ENCODE data around the gene ABCA3.
A peak's percentile ranks its signal among the peaks of the same experiment; 100 is the strongest.

Gene ABCA3

GRCh38 chr16:2273931-2274330, 66.6 kb downstream of the ABCA3 start:
- no peak for TF ChIP-seq ZBTB7A (IDR thresholded peaks at IDR 0.05; ENCODE audit: low read depth)
- TF ChIP-seq YY1 (IDR thresholded peaks at IDR 0.05; ENCODE audit: low read depth), result no peak
- TF ChIP-seq, protein P1, sequence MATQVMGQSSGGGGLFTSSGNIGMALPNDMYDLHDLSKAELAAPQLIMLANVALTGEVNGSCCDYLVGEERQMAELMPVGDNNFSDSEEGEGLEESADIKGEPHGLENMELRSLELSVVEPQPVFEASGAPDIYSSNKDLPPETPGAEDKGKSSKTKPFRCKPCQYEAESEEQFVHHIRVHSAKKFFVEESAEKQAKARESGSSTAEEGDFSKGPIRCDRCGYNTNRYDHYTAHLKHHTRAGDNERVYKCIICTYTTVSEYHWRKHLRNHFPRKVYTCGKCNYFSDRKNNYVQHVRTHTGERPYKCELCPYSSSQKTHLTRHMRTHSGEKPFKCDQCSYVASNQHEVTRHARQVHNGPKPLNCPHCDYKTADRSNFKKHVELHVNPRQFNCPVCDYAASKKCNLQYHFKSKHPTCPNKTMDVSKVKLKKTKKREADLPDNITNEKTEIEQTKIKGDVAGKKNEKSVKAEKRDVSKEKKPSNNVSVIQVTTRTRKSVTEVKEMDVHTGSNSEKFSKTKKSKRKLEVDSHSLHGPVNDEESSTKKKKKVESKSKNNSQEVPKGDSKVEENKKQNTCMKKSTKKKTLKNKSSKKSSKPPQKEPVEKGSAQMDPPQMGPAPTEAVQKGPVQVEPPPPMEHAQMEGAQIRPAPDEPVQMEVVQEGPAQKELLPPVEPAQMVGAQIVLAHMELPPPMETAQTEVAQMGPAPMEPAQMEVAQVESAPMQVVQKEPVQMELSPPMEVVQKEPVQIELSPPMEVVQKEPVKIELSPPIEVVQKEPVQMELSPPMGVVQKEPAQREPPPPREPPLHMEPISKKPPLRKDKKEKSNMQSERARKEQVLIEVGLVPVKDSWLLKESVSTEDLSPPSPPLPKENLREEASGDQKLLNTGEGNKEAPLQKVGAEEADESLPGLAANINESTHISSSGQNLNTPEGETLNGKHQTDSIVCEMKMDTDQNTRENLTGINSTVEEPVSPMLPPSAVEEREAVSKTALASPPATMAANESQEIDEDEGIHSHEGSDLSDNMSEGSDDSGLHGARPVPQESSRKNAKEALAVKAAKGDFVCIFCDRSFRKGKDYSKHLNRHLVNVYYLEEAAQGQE (IDR thresholded peaks at IDR 0.05; ENCODE audit: low read depth), result no peak
- no peak for TF ChIP-seq TCF12 (IDR thresholded peaks at IDR 0.05; ENCODE audit: low read depth)
- TF ChIP-seq NFIC (IDR thresholded peaks at IDR 0.05), result no peak
- TF ChIP-seq, protein P2, sequence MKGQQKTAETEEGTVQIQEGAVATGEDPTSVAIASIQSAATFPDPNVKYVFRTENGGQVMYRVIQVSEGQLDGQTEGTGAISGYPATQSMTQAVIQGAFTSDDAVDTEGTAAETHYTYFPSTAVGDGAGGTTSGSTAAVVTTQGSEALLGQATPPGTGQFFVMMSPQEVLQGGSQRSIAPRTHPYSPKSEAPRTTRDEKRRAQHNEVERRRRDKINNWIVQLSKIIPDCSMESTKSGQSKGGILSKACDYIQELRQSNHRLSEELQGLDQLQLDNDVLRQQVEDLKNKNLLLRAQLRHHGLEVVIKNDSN (IDR thresholded peaks at IDR 0.05), result no peak
- no peak for TF ChIP-seq FOXM1 (IDR thresholded peaks at IDR 0.05; ENCODE audit: borderline replicate concordance, low read depth)
- TF ChIP-seq TEAD4 (IDR thresholded peaks at IDR 0.05), result no peak
- TF ChIP-seq EP300 (IDR thresholded peaks at IDR 0.05; ENCODE audit: borderline replicate concordance), result no peak

DNA sequence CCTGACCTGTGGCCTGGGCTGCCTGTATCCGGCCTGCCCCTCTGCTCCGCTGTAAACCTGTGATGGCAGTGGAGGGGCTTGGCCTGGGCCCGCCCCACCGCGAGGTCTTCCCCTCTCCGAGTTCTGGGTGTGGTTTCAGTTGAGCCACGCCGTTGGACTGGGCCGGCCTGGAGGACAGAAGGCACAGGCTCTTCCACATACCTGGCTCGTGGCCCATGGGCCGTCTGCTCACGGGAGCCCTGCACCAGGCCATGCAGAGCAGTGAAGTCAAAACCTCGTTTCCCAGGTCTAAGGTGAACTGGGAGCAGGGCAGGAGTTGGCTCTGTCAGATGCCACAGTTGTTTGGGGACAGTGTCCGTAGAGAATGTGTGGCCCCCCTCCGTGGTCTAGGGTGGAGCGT, 67.0 kb downstream of the ABCA3 start:
- TF ChIP-seq CREB1 (IDR thresholded peaks at IDR 0.05; ENCODE audit: low read depth), result no peak
- TF ChIP-seq, protein P2 (IDR thresholded peaks at IDR 0.05), result no peak
- no peak for TF ChIP-seq CEBPB (IDR thresholded peaks at IDR 0.05)
- no peak for TF ChIP-seq TCF12 (IDR thresholded peaks at IDR 0.05; ENCODE audit: low read depth)

DNA sequence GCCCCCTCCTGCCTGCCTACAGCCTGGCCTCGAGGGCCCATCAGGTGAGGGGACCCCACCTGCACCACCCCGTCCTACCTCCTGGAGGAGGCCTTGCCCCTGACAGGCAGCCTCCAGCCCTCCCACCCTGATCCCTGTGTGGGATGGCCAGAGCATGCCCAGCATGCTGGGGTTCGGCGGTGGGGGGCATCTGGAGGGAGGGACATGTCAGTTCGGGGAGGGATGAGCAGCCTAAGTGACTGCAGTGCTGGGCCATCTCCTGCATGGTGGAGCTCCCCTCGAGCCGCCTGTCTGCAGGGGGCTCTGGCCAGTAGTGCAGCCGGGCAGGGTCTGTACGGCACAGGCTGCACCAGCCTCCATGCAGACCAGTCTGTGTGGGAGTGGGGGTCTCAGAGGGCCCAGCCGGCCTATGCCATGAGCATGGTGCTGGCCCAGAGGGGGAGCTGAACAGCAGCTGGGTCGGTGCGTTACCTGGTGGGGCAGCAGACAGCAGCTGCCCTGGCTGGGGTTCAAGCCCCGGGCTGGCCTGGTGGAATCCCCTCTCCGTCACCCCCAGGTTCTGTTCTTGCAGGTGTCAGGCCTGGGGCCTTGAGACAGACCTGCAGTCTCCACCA, 68.6 kb downstream of the ABCA3 start:
- no peak for TF ChIP-seq TAF1 (IDR thresholded peaks at IDR 0.05; ENCODE audit: low read depth)
- TF ChIP-seq FOXM1 (IDR thresholded peaks at IDR 0.05; ENCODE audit: borderline replicate concordance, low read depth), result no peak
- no peak for TF ChIP-seq ZBTB7A (IDR thresholded peaks at IDR 0.05; ENCODE audit: low read depth)
- TF ChIP-seq EGR1 (IDR thresholded peaks at IDR 0.05), result no peak
- TF ChIP-seq TCF12 (IDR thresholded peaks at IDR 0.05; ENCODE audit: low read depth), result no peak
- no peak for TF ChIP-seq TEAD4 (IDR thresholded peaks at IDR 0.05)
- TF ChIP-seq, protein P1 (IDR thresholded peaks at IDR 0.05; ENCODE audit: low read depth), result no peak
- TF ChIP-seq RAD21 (IDR thresholded peaks at IDR 0.05; ENCODE audit: low read depth), result no peak
- TF ChIP-seq EP300 (IDR thresholded peaks at IDR 0.05; ENCODE audit: borderline replicate concordance), result no peak
- TF ChIP-seq CREB1 (IDR thresholded peaks at IDR 0.05; ENCODE audit: low read depth), result no peak
- TF ChIP-seq NFIC (IDR thresholded peaks at IDR 0.05), result no peak

DNA sequence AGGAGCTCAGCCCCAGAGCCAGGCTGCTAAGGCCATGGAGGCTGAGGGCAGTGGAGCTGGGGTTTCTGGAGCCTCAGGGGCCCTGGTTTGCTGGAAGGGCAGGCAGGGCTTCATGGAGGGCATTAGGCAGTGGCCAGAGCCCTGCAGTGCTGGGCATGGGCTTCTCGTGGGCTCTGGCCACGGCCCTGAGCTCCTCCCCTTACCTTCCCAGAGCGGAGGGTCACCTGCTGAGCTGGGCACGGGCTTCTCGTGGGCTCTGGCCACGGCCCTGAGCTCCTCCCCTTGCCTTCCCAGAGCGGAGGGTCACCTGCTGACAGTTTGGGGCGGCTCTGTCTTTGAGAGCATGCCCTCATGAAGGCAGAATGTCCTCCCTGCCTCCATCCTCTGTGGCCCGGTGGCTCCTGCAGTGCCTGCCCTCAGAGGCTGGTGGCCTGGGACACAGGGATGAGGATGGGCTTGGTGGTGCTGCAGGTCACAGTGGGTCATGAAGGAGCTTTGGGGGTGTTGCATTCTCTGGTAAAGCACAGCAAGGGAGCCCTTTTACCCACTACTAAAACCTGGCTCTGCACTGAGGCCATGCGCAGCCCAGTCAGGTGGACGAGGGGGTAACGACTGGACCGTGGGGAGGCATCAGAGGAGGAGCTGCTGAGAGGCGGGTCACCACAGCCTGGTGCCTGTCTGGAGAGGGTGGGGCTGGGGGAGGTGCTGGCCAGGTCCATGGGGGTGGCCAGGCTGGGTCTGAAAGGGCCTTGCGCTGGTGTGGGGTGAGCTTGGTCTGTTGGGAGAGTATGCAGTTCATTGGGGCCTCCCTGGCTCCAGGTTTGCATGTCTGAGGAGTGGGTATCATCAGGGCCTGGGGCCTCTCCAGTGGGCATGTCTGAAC, 69.7 kb downstream of the ABCA3 start:
- TF ChIP-seq TCF12 (IDR thresholded peaks at IDR 0.05; ENCODE audit: low read depth) (no peak), EP300 (IDR thresholded peaks at IDR 0.05; ENCODE audit: borderline replicate concordance) (no peak), CREB1 (IDR thresholded peaks at IDR 0.05; ENCODE audit: low read depth) (no peak)

DNA sequence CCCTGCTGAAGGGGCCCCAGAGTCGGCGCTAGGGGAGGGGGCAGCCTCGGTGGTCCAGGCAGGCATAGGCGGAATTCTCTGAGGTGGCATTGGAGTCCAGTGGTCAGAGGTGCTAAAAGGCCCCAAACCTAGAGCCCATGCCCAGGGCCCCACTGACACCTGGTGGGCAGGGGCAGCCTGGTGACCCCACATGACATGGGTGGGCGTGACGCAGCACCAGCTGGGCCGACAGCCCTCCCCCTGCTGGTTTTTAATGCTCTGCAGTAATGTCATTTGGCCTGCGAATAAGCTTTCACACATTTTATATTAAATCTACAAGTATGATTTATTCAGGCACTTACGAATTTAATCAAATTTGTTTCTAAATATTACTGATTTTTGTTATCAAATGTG, 70.5 kb downstream of the ABCA3 start:
- no peak for TF ChIP-seq FOXM1 (IDR thresholded peaks at IDR 0.05; ENCODE audit: borderline replicate concordance, low read depth)
- TF ChIP-seq EGR1 (IDR thresholded peaks at IDR 0.05), result no peak
- TF ChIP-seq ZBTB7A (IDR thresholded peaks at IDR 0.05; ENCODE audit: low read depth), result no peak
- no peak for TF ChIP-seq CEBPB (IDR thresholded peaks at IDR 0.05)
- no peak for TF ChIP-seq YY1 (IDR thresholded peaks at IDR 0.05; ENCODE audit: low read depth)
- TF ChIP-seq TCF12 (IDR thresholded peaks at IDR 0.05; ENCODE audit: low read depth), result no peak

- TF ChIP-seq, protein P1 (IDR thresholded peaks at IDR 0.05; ENCODE audit: low read depth), result no peak
- TF ChIP-seq, protein P2 (IDR thresholded peaks at IDR 0.05), result 0 out of 2 replicates have a peak, but pooled peaks have one; percentile 16
- TF ChIP-seq TEAD4 (IDR thresholded peaks at IDR 0.05), result 0 out of 2 replicates have a peak, but pooled peaks have one; percentile 4
- peak; percentile 96 for TF ChIP-seq TAF1 (IDR thresholded peaks at IDR 0.05; ENCODE audit: low read depth)
- TF ChIP-seq EGR1 (IDR thresholded peaks at IDR 0.05), result 0 out of 2 replicates have a peak, but pooled peaks have one; percentile 17
- peak; percentile 53 for TF ChIP-seq EP300 (IDR thresholded peaks at IDR 0.05; ENCODE audit: borderline replicate concordance)
- TF ChIP-seq NFIC (IDR thresholded peaks at IDR 0.05), result no peak
- TF ChIP-seq YY1 (IDR thresholded peaks at IDR 0.05; ENCODE audit: low read depth), result peak; percentile 71
- TF ChIP-seq MAX (IDR thresholded peaks at IDR 0.05), result peak; percentile 97
- peak; percentile 99 for TF ChIP-seq CREB1 (IDR thresholded peaks at IDR 0.05; ENCODE audit: low read depth)
Measured at GRCh38 chr16:2267913-2268666, 72.4 kb downstream of the ABCA3 start, which contains the start of gene RNPS1. TSS of gene RNPS1 (minus strand) at chr16:2268126. CDS start at chr16:2264643, 3,483 bp downstream.

Data from Ishikawa (cell line).